Prostate gland (tissue), 2 donors: ENCODE measurements around the gene TSHZ2.

Experiments used
- POLR2A ChIP-seq: fragments of 450-650 bp; IDR thresholded peaks from one replicate; pipeline ENCODE4 v1.6.1; 2016; ENCODE audit warnings: antibody characterized with exemption, mild to moderate bottlenecking
- TF ChIP-seq, protein P1 (sequence below), 4 experiments: fragments of 200-600 bp in 2 of 4; fragments of 450-650 bp in 2 of 4; sonication (generic) in 2 of 4; IDR thresholded peaks; 1 replicate in 3 of 4; 2 replicates in 1 of 4; pipeline ENCODE4 v1.5.1; 2016 to 2019; ENCODE audit warnings: antibody characterized with exemption in 4 of 4, mild to moderate bottlenecking in 2 of 4, moderate library complexity in 2 of 4

DNA sequence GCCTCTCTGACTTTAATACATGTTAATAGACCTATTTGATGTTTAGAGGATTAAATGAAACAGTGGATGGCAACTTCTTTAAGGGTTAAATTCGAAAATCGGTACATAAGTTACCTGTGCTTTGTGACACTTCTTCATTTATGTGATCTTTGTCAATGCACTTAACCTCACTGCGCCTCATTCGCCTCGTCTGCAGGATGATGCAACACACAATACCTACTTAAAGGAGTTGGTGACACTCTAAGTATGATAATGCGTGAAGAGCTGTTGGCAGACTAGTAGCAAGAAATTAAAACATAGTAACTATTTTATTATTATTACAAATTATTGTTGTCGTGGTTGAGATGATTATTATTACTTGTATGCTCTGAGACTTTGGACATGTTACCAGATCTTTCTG is 92.8 kb downstream of the TSHZ2 start:
- TF ChIP-seq, protein P1, sequence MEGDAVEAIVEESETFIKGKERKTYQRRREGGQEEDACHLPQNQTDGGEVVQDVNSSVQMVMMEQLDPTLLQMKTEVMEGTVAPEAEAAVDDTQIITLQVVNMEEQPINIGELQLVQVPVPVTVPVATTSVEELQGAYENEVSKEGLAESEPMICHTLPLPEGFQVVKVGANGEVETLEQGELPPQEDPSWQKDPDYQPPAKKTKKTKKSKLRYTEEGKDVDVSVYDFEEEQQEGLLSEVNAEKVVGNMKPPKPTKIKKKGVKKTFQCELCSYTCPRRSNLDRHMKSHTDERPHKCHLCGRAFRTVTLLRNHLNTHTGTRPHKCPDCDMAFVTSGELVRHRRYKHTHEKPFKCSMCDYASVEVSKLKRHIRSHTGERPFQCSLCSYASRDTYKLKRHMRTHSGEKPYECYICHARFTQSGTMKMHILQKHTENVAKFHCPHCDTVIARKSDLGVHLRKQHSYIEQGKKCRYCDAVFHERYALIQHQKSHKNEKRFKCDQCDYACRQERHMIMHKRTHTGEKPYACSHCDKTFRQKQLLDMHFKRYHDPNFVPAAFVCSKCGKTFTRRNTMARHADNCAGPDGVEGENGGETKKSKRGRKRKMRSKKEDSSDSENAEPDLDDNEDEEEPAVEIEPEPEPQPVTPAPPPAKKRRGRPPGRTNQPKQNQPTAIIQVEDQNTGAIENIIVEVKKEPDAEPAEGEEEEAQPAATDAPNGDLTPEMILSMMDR (IDR thresholded peaks at IDR 0.05): no peak
- no peak for TF ChIP-seq POLR2A
